Neural cell (in vitro differentiated cells): Measurements from ENCODE around the gene ACTR10. TPM values are rescaled to one million over a fixed set of nuclear protein-coding genes. Genes with fewer than 3 reads are reported as not detected.

Experiments used
- H2AFZ ChIP-seq: fragments of 200-600, 300-800 bp; sonication (generic), shearing (Covaris generic); 2 replicates; pipeline ENCODE4 v1.6.0; 2014; ENCODE audit warnings: low read depth, mild to moderate bottlenecking, antibody characterized with exemption, low read length, moderate library complexity
- H3F3A ChIP-seq: fragments of 200-600 bp; shearing (Covaris generic); 2 replicates; pipeline ENCODE4 v1.6.1; 2016; ENCODE audit warnings: mild to moderate bottlenecking, moderate library complexity, mixed read lengths, antibody characterized with exemption, low read length; ENCODE audit not compliant: insufficient read depth, poor library complexity, severe bottlenecking
- H3K27ac ChIP-seq: fragments of 200-600, 300-800 bp; sonication (generic), shearing (Covaris generic); 2 replicates; pipeline ENCODE4 v1.5.1; 2014; ENCODE audit warnings: mild to moderate bottlenecking, low read length, moderate library complexity
- H3K27me3 ChIP-seq: fragments of 300-800, 200-600 bp; sonication (generic), shearing (Covaris generic); 2 replicates; pipeline ENCODE4 v1.6.0; 2014; ENCODE audit warnings: mild to moderate bottlenecking, low read depth, low read length, moderate library complexity; ENCODE audit not compliant: insufficient read depth
- H3K36me3 ChIP-seq: fragments of 300-800, 200-600 bp; sonication (generic), shearing (Covaris generic); 2 replicates; pipeline ENCODE4 v1.5.1; 2014; ENCODE audit warnings: mild to moderate bottlenecking, antibody characterized with exemption, low read length, moderate library complexity; ENCODE audit not compliant: insufficient read depth
- H3K4me2 ChIP-seq: fragments of 300-800, 200-600 bp; sonication (generic), shearing (Covaris generic); 2 replicates; pipeline ENCODE4 v1.6.0; 2014; ENCODE audit warnings: mild to moderate bottlenecking, low read length
- H3K4me3 ChIP-seq: fragments of 300-800, 200-600 bp; sonication (generic), shearing (Covaris generic); 2 replicates; pipeline ENCODE4 v1.5.1; 2014; ENCODE audit warnings: mild to moderate bottlenecking, low read length, moderate library complexity
- H3K79me2 ChIP-seq: fragments of 200-600 bp; shearing (Covaris generic); replicated peaks from 2 replicates; pipeline ENCODE4 v1.6.0; 2014; ENCODE audit warnings: mild to moderate bottlenecking, low read length, moderate library complexity; ENCODE audit not compliant: insufficient read depth
- H3K9ac ChIP-seq: fragments of 300-800, 200-600 bp; sonication (generic), shearing (Covaris generic); 2 replicates; pipeline ENCODE4 v1.6.1; 2016; ENCODE audit warnings: mild to moderate bottlenecking, low read length, mixed read lengths
- H3K9me2 ChIP-seq: fragments of 200-600 bp; shearing (Covaris generic); 2 replicates; pipeline ENCODE4 v1.6.1; 2016; ENCODE audit warnings: mild to moderate bottlenecking, low read length, mixed read lengths; ENCODE audit not compliant: insufficient read depth
- H3K9me3 ChIP-seq: fragments of 200-600, 300-800 bp; sonication (generic), shearing (Covaris generic); 2 replicates; pipeline ENCODE4 v1.6.1; 2016; ENCODE audit warnings: mild to moderate bottlenecking, mixed run types, low read length, moderate library complexity, mixed read lengths
- H4K20me1 ChIP-seq: fragments of 200-600 bp; shearing (Covaris generic); 2 replicates; pipeline ENCODE4 v1.6.1; 2016; ENCODE audit warnings: mild to moderate bottlenecking, mixed run types; ENCODE audit not compliant: insufficient read depth
- CTCF ChIP-seq: fragments of 450-650 bp; IDR thresholded peaks from 2 replicates; pipeline ENCODE4 v1.5.1; 2014; ENCODE audit warnings: antibody characterized with exemption, mild to moderate bottlenecking, moderate library complexity; ENCODE audit not compliant: poor library complexity, severe bottlenecking
- EP300 ChIP-seq: fragments of 450-650 bp; conservative IDR thresholded peaks from 2 replicates; pipeline ENCODE4 v1.6.1; 2014; ENCODE audit warnings: antibody characterized with exemption, mild to moderate bottlenecking, moderate library complexity; ENCODE audit not compliant: poor library complexity, severe bottlenecking
- EZH2 ChIP-seq: fragments of 200-600, 300-800 bp; shearing (Covaris generic), sonication (generic); IDR thresholded peaks from 2 replicates; pipeline ENCODE4 v1.6.1; 2014; ENCODE audit warnings: antibody characterized with exemption, low read length, borderline replicate concordance, mild to moderate bottlenecking; ENCODE audit not compliant: insufficient read depth, poor library complexity, severe bottlenecking
- MXI1 ChIP-seq: fragments of 450-650 bp; conservative IDR thresholded peaks from 2 replicates; pipeline ENCODE4 v1.6.1; 2014; ENCODE audit warnings: antibody characterized with exemption, mild to moderate bottlenecking; ENCODE audit not compliant: poor library complexity, severe bottlenecking
- POLR2AphosphoS5 ChIP-seq: IDR thresholded peaks from 2 replicates; pipeline ENCODE4 v1.6.1; 2012
- RAD21 ChIP-seq: fragments of 450-650 bp; conservative IDR thresholded peaks from 2 replicates; pipeline ENCODE4 v1.6.1; 2014; ENCODE audit warnings: antibody characterized with exemption, mild to moderate bottlenecking, moderate library complexity
- REST ChIP-seq: IDR thresholded peaks from 2 replicates; pipeline ENCODE4 v1.6.1; 2012; ENCODE audit warnings: borderline replicate concordance
- SMC3 ChIP-seq: fragments of 450-650 bp; conservative IDR thresholded peaks from 2 replicates; pipeline ENCODE4 v1.6.1; 2014; ENCODE audit warnings: antibody characterized with exemption, mild to moderate bottlenecking, moderate library complexity; ENCODE audit not compliant: poor library complexity
- TAF1 ChIP-seq: IDR thresholded peaks from 2 replicates; pipeline ENCODE4 v1.6.1; 2012; ENCODE audit warnings: low read depth
- polyA plus RNA-seq: library from polyadenylated mRNA; depleted of rRNA; stranded (reverse); fragments of >200 nt; gene quantifications from 2 replicates; pipeline ENCODE4 v1.2.3, GENCODE V29; 2014

The ACTR10 gene
- polyA plus RNA-seq, 1 donor from 2014 or later, result 401 TPM

GRCh38 chr14:58282925-58283593 lies 83.1 kb downstream of the ACTR10 start:
- Histone ChIP-seq H3F3A (no peaks in the 10 kb centered on the region), H2AFZ (no peak overlapping the region), H3K4me3 (no peak overlapping the region), H3K79me2 (peaks cover 64% of the 10 kb centered on the region), H3K9ac (no peak overlapping the region), H3K36me3 (peaks cover 11% of the 10 kb centered on the region), H3K27me3 (no peaks in the 10 kb centered on the region), H3K9me2 (no peaks in the 10 kb centered on the region), H4K20me1 (peaks cover 4% of the 10 kb centered on the region), H3K4me2 (no peak overlapping the region), H3K9me3 (no peaks in the 10 kb centered on the region), H3K27ac (no peak overlapping the region)
- TF ChIP-seq TAF1 (no peak), CTCF (no peak), REST (no peak), POLR2AphosphoS5 (no peak), RAD21 (no peak)

- no peaks in the 10 kb centered on the region for H3K9me3 ChIP-seq
- H3K79me2 ChIP-seq, result peaks cover 60% of the 10 kb centered on the region
- TF ChIP-seq SMC3, result no peak
- no peak for TF ChIP-seq TAF1
- no peak for TF ChIP-seq EP300
- TF ChIP-seq RAD21, result no peak
- TF ChIP-seq EZH2, result no peak
- TF ChIP-seq MXI1, result no peak
- TF ChIP-seq POLR2AphosphoS5, result no peak
- TF ChIP-seq REST, result no peak
- no peak for TF ChIP-seq CTCF
- no peaks in the 10 kb centered on the region for H3K9me2 ChIP-seq
- no peak overlapping the region for H2AFZ ChIP-seq
- H3K4me3 ChIP-seq, result no peak overlapping the region
- no peak overlapping the region for H3K27ac ChIP-seq
- H3K9ac ChIP-seq, result no peak overlapping the region
- H3K27me3 ChIP-seq, result no peaks in the 10 kb centered on the region
- H3K36me3 ChIP-seq, result peaks cover 11% of the 10 kb centered on the region
- no peaks in the 10 kb centered on the region for H3F3A ChIP-seq
- no peak overlapping the region for H3K4me2 ChIP-seq
- H4K20me1 ChIP-seq, result peaks cover 5% of the 10 kb centered on the region
These were observed 83.8 kb downstream of the ACTR10 start for GRCh38 chr14:58283730-58284129.
